ENCODE data around the gene ATP5MG. TPM values are rescaled to one million over a fixed set of nuclear protein-coding genes. Genes with fewer than 3 reads are reported as not detected.
A peak's percentile ranks its signal among the peaks of the same experiment; 100 is the strongest.

ATP5MG gene
- total RNA-seq, 1 experiment from 2014 or later, result 155 TPM

DNA sequence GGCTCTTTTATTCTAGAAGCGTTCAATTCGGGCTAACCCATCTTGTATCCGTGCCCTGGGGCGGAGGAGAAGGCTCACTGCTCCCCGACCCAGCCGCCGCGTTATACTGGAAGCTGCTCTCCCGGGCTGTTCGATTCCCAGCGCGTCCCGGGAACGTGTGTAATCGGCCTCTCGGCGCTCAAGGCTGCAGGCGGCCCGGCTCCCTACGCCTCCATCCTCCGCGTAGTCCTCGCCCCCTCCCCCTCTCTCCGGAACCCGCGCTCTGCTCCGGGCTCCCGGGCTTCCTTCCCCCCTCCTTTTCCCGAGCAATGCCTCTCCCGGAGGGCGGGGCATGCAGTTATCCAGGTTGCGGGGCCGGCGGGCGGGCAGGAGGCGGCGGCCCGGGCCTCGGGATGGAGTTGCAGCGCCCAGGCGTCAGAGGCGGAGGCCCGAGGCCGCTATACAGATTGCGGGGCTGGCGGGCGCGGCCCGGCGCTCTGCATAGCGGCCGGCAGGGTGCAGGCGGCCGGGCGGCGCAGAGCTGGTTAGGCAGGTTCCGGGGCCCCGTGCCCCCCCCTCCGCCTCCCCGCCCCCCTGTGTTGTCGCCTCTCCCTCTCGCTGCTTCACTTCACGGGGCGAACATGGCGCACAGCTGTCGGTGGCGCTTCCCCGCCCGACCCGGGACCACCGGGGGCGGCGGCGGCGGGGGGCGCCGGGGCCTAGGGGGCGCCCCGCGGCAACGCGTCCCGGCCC lies 34.7 kb downstream of the ATP5MG start, which contains the start of gene KMT2A:
Gene KMT2A, plus strand, starts transcription at position 600 of the 732 bp plus-strand sequence. Its CDS starts 21 bp downstream, at position 621.
- DNase-seq (ENCODE audit: low read depth, low spot score), result peak; percentile 92
- in situ Hi-C loops (cut with HindIII; ENCODE audit: low pct_unique_long_range_greater_than_20kb, low sequenced_read_pairs), result no loop called here

- DNase-seq (ENCODE audit: low read depth, low spot score), result no peak
- in situ Hi-C loops (cut with HindIII; ENCODE audit: low pct_unique_long_range_greater_than_20kb, low sequenced_read_pairs), result no loop called here
Observed at GRCh38 chr11:118436639-118437207, 35.3 kb downstream of the ATP5MG start.

DNA sequence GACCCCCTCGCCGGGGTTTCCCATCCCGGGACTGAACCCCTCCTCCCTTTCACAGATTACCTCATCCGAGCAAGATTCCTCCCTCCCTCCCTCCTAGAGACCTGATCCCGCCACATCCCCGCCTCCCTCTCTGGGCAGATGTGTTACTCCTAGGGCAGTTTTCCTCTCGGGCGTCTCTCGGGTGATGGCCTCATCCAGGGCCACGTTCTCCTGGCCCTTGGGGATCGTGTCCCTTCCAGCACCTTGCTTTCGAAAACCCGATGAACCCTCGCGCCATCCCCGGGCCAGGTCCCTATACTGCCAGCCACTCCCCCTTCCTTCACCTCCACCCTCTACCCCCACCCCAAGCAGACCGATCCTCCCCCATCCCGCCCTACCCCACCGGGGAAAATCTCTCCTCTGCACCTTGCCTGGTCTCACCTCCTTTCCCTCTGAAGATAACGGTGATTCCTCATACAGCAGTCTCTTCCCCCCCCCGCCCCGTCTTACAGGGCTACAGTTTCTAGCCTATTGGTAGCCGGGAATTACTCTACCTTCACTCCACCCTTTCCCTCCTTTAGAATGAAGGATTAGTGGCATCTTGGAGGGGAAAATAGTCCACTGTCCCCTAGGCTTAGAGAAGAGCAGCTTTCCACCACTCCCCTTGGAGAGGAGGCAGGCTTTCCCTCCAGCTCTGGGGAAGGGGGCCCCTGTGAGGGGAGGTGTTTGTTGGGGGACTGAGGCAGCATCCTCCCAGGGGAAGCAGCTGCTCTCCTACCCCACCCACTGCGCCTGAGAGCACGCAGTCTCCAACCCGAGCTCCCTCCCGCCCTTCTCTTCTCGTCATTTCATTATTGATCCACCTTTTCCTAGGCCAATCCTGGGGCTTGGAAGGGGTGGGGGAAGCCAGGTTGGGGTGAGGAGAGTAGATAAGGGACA lies 36.1 kb downstream of the ATP5MG start:
- no peak for DNase-seq (ENCODE audit: low read depth, low spot score)
- in situ Hi-C loops (cut with HindIII; ENCODE audit: low pct_unique_long_range_greater_than_20kb, low sequenced_read_pairs), result no loop called here

- in situ Hi-C loops (cut with HindIII; ENCODE audit: low pct_unique_long_range_greater_than_20kb, low sequenced_read_pairs), result no loop called here
- peak; percentile 72 for DNase-seq (ENCODE audit: low read depth, low spot score)
Observed at GRCh38 chr11:118438314-118438931, 37.0 kb downstream of the ATP5MG start.

DNA sequence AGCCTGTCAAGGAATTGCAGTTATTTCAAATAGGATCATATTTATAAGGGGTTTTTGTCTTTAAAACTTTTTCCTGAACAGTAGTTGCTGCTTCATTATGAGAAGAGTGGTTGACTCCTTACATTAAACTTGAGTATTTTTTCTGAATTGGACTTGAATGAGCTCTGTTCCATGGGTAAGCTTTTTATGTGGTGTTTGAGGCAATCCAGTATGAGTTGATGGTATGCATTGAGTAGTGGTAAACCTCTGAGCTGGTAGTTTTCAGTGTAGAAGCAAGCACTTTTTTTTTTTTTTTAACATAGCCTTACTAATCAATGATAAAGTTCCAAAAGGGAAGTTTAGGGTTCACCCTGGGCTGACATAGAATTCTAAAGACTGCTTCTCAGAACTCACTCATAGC lies 38.2 kb downstream of the ATP5MG start:
- in situ Hi-C loops (cut with HindIII; ENCODE audit: low pct_unique_long_range_greater_than_20kb, low sequenced_read_pairs), result no loop called here
- no peak for DNase-seq (ENCODE audit: low read depth, low spot score)

- in situ Hi-C loops (cut with HindIII; ENCODE audit: low pct_unique_long_range_greater_than_20kb, low sequenced_read_pairs), result no loop called here
- DNase-seq (ENCODE audit: low read depth, low spot score), result no peak
Observed at GRCh38 chr11:118441770-118442275, 40.4 kb downstream of the ATP5MG start.

GRCh38 chr11:118442301-118442700 lies 40.9 kb downstream of the ATP5MG start:
- DNase-seq (ENCODE audit: low read depth, low spot score), result no peak

GRCh38 chr11:118442908-118443589 lies 41.6 kb downstream of the ATP5MG start:
- in situ Hi-C loops (cut with HindIII; ENCODE audit: low pct_unique_long_range_greater_than_20kb, low sequenced_read_pairs), result no loop called here
- no peak for DNase-seq (ENCODE audit: low read depth, low spot score)

More at GRCh38 chr11:118442301-118442700, 40.9 kb downstream of the ATP5MG start:
- in situ Hi-C loops (cut with HindIII; ENCODE audit: low pct_unique_long_range_greater_than_20kb, low sequenced_read_pairs), result no loop called here

GRCh38 chr11:118443590-118444218 lies 42.3 kb downstream of the ATP5MG start:
- in situ Hi-C loops (cut with HindIII; ENCODE audit: low pct_unique_long_range_greater_than_20kb, low sequenced_read_pairs), result no loop called here
- DNase-seq (ENCODE audit: low read depth, low spot score), result no peak

DNA sequence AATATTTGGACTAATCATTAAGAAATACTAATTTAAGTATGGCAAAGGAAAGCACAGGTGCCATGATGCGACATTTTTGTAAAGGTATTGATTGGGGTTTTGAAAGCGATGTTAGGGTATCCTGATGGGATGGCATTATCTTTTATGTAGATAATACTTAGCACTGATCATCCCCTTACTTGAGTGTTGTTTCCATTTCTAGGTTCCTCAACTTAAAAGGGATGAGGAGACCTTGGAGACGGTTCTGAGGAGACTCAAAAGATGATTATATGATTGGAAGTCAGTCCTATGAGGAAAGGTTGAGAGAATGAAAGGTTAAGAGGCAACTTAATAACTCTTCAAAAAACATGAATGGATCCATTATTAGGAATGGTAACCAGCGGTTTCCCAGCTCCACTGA lies 46.0 kb downstream of the ATP5MG start:
- DNase-seq (ENCODE audit: low read depth, low spot score), result no peak
- in situ Hi-C loops (cut with HindIII; ENCODE audit: low pct_unique_long_range_greater_than_20kb, low sequenced_read_pairs), result no loop called here

DNA sequence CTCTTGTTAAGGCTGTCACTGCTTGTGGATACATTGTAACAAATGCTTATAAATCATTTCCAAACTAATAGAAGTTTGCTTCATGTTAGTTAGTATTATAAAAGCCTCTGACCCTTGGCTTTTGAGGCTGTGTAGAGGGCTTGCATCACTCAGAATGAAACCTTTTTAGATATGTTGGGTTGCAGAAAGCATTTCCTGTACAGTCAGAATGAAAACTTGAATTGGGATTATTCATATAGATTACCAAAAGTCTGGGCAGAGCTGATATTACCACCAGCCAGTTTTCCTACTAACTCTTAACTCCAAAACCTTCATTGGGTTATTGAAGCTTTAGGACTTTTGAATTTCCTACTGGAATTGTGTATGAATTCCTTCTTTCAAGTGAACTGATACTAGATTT lies 46.9 kb downstream of the ATP5MG start:
- in situ Hi-C loops (cut with HindIII; ENCODE audit: low pct_unique_long_range_greater_than_20kb, low sequenced_read_pairs), result no loop called here
- no peak for DNase-seq (ENCODE audit: low read depth, low spot score)

GRCh38 chr11:118449316-118449918 lies 48.0 kb downstream of the ATP5MG start:
- in situ Hi-C loops (cut with HindIII; ENCODE audit: low pct_unique_long_range_greater_than_20kb, low sequenced_read_pairs), result no loop called here
- DNase-seq (ENCODE audit: low read depth, low spot score), result no peak

- DNase-seq (ENCODE audit: low read depth, low spot score), result no peak
- in situ Hi-C loops (cut with HindIII; ENCODE audit: low pct_unique_long_range_greater_than_20kb, low sequenced_read_pairs), result no loop called here
Observed at GRCh38 chr11:118450451-118450850, 49.0 kb downstream of the ATP5MG start.

All from SK-MEL-5 (cell line).